ENCODE results near the gene SOX12. TPM values are rescaled to one million over a fixed set of nuclear protein-coding genes. Genes with fewer than 3 reads are reported as not detected.

Gene SOX12
- total RNA-seq, 1 experiment from 2014 or later = 59.1 TPM

DNA sequence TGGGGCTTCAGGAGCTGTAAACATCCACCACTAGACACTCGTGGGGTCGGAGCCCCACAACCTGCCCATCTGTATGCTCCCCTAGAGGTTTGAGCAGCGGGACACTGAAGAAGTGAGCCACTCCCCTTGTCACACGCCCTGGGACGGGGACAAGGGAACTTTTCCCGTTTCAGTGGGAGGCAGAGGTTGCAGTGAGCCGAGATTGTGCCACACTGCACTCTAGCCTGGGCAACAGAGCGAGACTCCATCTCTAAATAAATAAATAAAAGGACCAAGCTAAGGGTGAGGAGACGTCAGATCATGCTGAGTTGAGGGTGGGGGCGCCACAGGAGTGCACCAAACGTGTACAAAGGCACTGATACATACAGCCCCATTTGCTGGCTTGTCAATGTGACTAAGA, 19.6 kb upstream of the SOX12 start (continued):
- TF ChIP-seq, protein P1, sequence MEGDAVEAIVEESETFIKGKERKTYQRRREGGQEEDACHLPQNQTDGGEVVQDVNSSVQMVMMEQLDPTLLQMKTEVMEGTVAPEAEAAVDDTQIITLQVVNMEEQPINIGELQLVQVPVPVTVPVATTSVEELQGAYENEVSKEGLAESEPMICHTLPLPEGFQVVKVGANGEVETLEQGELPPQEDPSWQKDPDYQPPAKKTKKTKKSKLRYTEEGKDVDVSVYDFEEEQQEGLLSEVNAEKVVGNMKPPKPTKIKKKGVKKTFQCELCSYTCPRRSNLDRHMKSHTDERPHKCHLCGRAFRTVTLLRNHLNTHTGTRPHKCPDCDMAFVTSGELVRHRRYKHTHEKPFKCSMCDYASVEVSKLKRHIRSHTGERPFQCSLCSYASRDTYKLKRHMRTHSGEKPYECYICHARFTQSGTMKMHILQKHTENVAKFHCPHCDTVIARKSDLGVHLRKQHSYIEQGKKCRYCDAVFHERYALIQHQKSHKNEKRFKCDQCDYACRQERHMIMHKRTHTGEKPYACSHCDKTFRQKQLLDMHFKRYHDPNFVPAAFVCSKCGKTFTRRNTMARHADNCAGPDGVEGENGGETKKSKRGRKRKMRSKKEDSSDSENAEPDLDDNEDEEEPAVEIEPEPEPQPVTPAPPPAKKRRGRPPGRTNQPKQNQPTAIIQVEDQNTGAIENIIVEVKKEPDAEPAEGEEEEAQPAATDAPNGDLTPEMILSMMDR (IDR thresholded peaks at IDR 0.05) = no peak
- TF ChIP-seq, protein P2, sequence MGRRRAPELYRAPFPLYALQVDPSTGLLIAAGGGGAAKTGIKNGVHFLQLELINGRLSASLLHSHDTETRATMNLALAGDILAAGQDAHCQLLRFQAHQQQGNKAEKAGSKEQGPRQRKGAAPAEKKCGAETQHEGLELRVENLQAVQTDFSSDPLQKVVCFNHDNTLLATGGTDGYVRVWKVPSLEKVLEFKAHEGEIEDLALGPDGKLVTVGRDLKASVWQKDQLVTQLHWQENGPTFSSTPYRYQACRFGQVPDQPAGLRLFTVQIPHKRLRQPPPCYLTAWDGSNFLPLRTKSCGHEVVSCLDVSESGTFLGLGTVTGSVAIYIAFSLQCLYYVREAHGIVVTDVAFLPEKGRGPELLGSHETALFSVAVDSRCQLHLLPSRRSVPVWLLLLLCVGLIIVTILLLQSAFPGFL (CRISPR knock-in tag; IDR thresholded peaks at IDR 0.05; ENCODE audit: borderline replicate concordance) = no peak
- TF ChIP-seq ATF1 (CRISPR knock-in tag; IDR thresholded peaks at IDR 0.05) = no peak
- TF ChIP-seq GTF2I (CRISPR knock-in tag; conservative IDR thresholded peaks at IDR 0.05) = no peak
- TF ChIP-seq MYBL2 (CRISPR knock-in tag; IDR thresholded peaks at IDR 0.05) = no peak

DNA sequence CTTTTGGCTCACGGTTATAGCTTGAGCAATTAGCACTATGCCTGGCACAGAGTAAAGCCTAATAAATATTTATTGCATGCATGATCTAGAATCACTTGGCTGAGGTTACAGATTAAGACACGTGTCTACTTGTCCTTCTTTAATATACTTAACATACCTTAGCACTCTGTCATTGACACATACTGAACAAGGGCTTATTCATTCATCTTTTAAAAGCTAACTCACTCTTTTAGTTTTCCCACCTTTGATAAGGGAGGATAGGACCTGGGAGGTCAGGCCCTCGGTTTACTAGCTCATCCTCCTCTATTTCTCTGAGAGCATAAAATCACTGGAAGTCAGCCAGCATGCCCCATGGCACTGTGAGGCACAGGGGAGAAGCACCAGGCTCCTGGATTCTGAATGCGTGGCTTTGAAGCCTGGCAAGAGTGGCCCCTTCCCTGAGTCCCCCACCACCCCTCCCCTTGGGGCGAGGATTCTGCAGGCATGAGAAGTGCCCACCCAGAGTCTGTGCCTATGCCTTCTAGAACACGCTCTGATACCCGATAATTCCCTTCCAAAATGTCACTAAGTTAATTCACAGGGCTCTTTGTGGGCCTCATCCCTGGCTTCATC, 16.8 kb upstream of the SOX12 start:
- ChIA-PET CTCF (interaction anchor here (0.6 to 5.3 kb wide), 4 partner anchors 9 to 30 kb away, joined by 3 to 39 read pairs (median 20); partner anchors contain the start of genes SOX12 and ZCCHC3), POLR2A (interaction anchor here (1.0 to 2.6 kb wide), 4 partner anchors 9 to 99 kb away, joined by 3 to 47 read pairs (median 16); partner anchors contain the start of gene SOX12)
- Mint-ChIP-seq H3K9me3 (peaks cover 3% of the 10 kb centered on the region; the same call in 1 of the 2 replicates), H3K27ac (no peak overlapping the region), H3K27me3 (ENCODE audit: low read depth) (peaks cover 10% of the 10 kb centered on the region), H3K4me3 (peak overlapping the region; percentile 72; the same call in 1 of the 2 replicates), H3K4me1 (peaks cover 39% of the 10 kb centered on the region), H3K36me3 (peaks cover 4% of the 10 kb centered on the region; the same call in 1 of the 2 replicates)
- DNase-seq (ENCODE audit: low spot score) = no peak
- TF ChIP-seq TEAD1 (CRISPR knock-in tag; IDR thresholded peaks at IDR 0.05) (no peak), ESRRA (CRISPR knock-in tag; IDR thresholded peaks at IDR 0.05; ENCODE audit: borderline replicate concordance) (no peak), ZNF121 (CRISPR knock-in tag; IDR thresholded peaks at IDR 0.05) (no peak), ZNF317 (CRISPR knock-in tag; IDR thresholded peaks at IDR 0.05; ENCODE audit: borderline replicate concordance, low read depth) (no peak), NFATC4 (CRISPR knock-in tag; IDR thresholded peaks at IDR 0.05) (no peak), MXD4 (CRISPR knock-in tag; IDR thresholded peaks at IDR 0.05; ENCODE audit: borderline replicate concordance) (no peak)
- TF ChIP-seq, protein P3, sequence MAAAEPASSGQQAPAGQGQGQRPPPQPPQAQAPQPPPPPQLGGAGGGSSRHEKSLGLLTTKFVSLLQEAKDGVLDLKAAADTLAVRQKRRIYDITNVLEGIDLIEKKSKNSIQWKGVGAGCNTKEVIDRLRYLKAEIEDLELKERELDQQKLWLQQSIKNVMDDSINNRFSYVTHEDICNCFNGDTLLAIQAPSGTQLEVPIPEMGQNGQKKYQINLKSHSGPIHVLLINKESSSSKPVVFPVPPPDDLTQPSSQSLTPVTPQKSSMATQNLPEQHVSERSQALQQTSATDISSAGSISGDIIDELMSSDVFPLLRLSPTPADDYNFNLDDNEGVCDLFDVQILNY (CRISPR knock-in tag; IDR thresholded peaks at IDR 0.05) = no peak
- TF ChIP-seq, protein P4, sequence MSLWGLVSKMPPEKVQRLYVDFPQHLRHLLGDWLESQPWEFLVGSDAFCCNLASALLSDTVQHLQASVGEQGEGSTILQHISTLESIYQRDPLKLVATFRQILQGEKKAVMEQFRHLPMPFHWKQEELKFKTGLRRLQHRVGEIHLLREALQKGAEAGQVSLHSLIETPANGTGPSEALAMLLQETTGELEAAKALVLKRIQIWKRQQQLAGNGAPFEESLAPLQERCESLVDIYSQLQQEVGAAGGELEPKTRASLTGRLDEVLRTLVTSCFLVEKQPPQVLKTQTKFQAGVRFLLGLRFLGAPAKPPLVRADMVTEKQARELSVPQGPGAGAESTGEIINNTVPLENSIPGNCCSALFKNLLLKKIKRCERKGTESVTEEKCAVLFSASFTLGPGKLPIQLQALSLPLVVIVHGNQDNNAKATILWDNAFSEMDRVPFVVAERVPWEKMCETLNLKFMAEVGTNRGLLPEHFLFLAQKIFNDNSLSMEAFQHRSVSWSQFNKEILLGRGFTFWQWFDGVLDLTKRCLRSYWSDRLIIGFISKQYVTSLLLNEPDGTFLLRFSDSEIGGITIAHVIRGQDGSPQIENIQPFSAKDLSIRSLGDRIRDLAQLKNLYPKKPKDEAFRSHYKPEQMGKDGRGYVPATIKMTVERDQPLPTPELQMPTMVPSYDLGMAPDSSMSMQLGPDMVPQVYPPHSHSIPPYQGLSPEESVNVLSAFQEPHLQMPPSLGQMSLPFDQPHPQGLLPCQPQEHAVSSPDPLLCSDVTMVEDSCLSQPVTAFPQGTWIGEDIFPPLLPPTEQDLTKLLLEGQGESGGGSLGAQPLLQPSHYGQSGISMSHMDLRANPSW (CRISPR knock-in tag; conservative IDR thresholded peaks at IDR 0.05; ENCODE audit: low read depth) = no peak
- no peak for ATAC-seq

DNA sequence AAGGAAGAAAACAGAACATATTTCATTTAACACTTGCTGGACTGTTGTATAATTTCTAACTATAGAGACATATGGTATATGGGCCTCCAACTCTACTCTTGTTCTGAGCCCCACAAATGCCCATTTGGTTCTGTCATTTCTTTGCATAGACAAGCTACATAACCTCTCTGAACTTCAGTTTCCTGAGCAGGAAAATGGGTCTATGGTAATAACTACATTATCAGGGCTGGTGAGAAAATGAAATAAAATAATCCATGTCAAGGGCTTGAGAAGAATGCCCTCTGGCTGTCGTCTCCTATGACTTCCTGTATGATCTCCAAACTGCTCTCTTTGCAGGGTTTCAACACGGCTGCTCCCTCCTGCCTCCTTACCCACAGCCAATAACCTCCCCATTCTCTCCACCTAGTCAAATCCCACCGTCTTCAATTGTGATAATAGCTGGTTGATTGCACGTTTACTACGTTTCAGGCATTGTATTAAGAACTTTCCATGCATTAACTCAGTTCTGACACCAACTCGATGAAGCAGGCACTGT, 16.0 kb upstream of the SOX12 start:
- peak overlapping the region; percentile 100 for H3K27ac Mint-ChIP-seq
- no peaks in the 10 kb centered on the region for H3K36me3 Mint-ChIP-seq
- TF ChIP-seq NR2C2 (CRISPR knock-in tag; IDR thresholded peaks at IDR 0.05) = no peak
- 0 out of 2 replicates have a peak, but pooled peaks have one; percentile 16 for TF ChIP-seq GABPB1 (CRISPR knock-in tag; IDR thresholded peaks at IDR 0.05)
- H3K27me3 Mint-ChIP-seq (ENCODE audit: low read depth) = peaks cover 5% of the 10 kb centered on the region
- ChIA-PET CTCF (interaction anchor here (1.0 to 5.3 kb wide), 5 partner anchors 10 to 46 kb away, joined by 3 to 39 read pairs (median 18); partner anchors contain the start of genes SOX12 and ZCCHC3), POLR2A (interaction anchor here (0.6 to 2.6 kb wide), 4 partner anchors 10 to 71 kb away, joined by 4 to 47 read pairs (median 17); partner anchors contain the start of genes NRSN2, SOX12 and TRIB3)
- peak overlapping the region; percentile 72 for H3K4me3 Mint-ChIP-seq
- ATAC-seq = peak; percentile 1; the same call in 1 of the 2 replicates
- no peak for DNase-seq (ENCODE audit: low spot score)
- peaks cover 36% of the 10 kb centered on the region for H3K4me1 Mint-ChIP-seq
- H3K9me3 Mint-ChIP-seq = no peaks in the 10 kb centered on the region

All from WTC11 (cell line).